ENCODE data around the gene CDK14.

DNA sequence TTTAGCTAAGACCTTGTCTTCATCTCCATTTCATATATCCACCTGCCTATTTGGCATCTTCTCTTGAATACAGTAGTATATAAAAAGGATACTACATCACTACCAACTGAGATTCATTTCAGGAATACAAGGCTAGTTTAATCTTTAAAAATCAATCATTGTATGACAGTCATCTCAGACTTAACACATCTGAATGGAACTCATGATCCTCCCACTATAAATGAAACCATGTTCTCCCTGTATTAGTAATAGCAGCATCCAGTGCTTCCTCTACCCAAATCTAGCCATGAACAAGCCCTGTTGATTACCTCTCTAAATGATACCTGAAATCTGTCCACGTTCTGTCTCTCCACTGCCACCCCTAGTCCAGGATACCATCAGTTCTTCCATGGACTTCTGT lies 196.2 kb downstream of the CDK14 start:
- TF ChIP-seq, protein P1, sequence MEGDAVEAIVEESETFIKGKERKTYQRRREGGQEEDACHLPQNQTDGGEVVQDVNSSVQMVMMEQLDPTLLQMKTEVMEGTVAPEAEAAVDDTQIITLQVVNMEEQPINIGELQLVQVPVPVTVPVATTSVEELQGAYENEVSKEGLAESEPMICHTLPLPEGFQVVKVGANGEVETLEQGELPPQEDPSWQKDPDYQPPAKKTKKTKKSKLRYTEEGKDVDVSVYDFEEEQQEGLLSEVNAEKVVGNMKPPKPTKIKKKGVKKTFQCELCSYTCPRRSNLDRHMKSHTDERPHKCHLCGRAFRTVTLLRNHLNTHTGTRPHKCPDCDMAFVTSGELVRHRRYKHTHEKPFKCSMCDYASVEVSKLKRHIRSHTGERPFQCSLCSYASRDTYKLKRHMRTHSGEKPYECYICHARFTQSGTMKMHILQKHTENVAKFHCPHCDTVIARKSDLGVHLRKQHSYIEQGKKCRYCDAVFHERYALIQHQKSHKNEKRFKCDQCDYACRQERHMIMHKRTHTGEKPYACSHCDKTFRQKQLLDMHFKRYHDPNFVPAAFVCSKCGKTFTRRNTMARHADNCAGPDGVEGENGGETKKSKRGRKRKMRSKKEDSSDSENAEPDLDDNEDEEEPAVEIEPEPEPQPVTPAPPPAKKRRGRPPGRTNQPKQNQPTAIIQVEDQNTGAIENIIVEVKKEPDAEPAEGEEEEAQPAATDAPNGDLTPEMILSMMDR (IDR thresholded peaks at IDR 0.05): no peak
- no peak for TF ChIP-seq POLR2A (IDR thresholded peaks at IDR 0.05)

Measured in ovary (tissue), 3 donors.